ENCODE data around the gene GALM. TPM values are rescaled to one million over a fixed set of nuclear protein-coding genes. Genes with fewer than 3 reads are reported as not detected.

GALM gene
- total RNA-seq, 1 donor from 2014 or later = 1.0 TPM

DNA sequence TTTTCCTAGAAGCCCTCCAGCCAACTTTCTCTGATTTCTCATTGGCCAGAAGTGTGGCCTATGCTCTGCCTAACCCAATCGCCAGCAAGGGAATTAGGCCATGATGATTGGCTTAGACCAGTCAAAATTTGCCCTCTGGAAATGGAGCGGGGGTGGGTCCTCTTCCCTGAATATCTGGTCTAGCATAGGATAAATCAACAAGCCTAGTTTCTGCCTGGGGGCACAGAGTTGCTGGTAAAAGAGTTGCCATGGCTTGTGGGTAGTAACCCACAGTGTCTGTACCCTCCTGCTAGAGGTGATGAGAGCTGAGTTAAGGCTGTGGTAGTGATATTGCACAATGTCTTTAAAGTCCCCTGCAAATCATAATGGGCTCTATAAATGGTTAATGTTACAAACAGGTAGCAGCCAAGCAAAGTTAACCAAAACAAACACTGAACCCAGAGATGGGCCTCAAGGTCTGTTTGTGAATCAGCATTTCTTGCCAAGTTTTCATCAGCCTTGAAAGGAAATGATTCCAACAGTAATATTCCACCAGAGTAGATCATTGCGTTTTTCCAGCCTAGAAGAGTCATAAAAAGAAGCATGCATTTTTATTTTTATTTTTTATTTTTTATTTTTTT is 19.3 kb downstream of the GALM start:
- Mint-ChIP-seq H3K27ac (ENCODE audit: unreplicated experiment) (no peak overlapping the region), H3K4me1 (ENCODE audit: low read depth, unreplicated experiment) (no peaks in the 10 kb centered on the region), H3K9me3 (ENCODE audit: unreplicated experiment) (peaks cover 2% of the 10 kb centered on the region), H3K27me3 (ENCODE audit: unreplicated experiment) (no peaks in the 10 kb centered on the region), H3K4me3 (ENCODE audit: unreplicated experiment) (no peak overlapping the region), H3K36me3 (ENCODE audit: unreplicated experiment) (no peaks in the 10 kb centered on the region)
- TF ChIP-seq CTCF (IDR thresholded peaks at IDR 0.05; ENCODE audit: partially characterized antibody, unreplicated experiment) = no peak
- DNase-seq = no peak

DNA sequence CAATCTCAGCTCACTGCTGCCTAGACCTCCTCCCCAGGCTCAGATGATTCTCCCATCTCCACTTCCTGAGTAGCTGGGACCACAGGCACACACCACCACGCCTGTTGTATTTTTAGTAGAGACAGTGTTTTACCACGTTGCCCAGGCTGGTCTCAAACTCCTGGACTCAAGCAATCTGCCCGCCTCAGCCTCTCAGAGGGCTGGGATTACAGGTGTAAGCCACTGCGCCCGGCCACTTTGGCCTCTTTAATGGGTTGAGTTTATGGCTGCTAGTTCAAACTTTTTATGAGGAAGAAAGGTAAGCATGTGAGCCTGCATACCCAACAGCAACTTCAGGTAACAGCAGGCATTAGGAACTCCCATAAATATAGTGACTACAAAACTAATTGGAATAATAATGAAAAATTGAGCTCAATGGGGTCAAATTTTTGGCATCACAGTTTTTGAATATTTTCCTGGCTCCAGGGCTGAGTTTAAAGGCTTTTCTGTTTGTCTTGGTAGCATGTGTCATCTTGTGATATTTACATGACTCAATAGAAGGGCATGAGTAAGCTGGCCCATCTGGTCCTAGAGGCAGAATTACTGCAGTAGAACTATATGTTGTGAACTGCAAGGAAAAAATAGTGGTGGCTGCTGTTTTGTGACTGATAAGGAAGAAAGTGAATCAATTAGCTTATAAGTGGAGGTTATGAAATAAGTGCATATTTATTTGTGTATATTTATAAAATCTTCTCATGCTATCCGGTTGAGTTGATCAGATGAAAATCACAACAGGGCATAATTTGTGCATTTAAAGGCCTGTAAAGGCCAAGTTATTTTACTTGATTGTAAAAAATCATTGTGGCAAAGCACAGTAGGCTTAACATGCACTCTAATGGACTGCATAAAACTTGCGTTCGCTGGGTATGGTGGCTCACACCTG is 24.8 kb downstream of the GALM start:
- Mint-ChIP-seq H3K27ac (ENCODE audit: unreplicated experiment) (no peak overlapping the region), H3K36me3 (ENCODE audit: unreplicated experiment) (no peaks in the 10 kb centered on the region), H3K4me3 (ENCODE audit: unreplicated experiment) (no peak overlapping the region), H3K4me1 (ENCODE audit: low read depth, unreplicated experiment) (no peaks in the 10 kb centered on the region), H3K27me3 (ENCODE audit: unreplicated experiment) (no peaks in the 10 kb centered on the region), H3K9me3 (ENCODE audit: unreplicated experiment) (peaks cover 2% of the 10 kb centered on the region)
- DNase-seq = no peak
- no peak for TF ChIP-seq CTCF (IDR thresholded peaks at IDR 0.05; ENCODE audit: partially characterized antibody, unreplicated experiment)

GRCh38 chr2:38691994-38692393 is 26.1 kb downstream of the GALM start:
- Mint-ChIP-seq H3K27me3 (ENCODE audit: unreplicated experiment) (no peaks in the 10 kb centered on the region), H3K27ac (ENCODE audit: unreplicated experiment) (no peak overlapping the region), H3K4me3 (ENCODE audit: unreplicated experiment) (no peak overlapping the region), H3K36me3 (ENCODE audit: unreplicated experiment) (no peaks in the 10 kb centered on the region), H3K9me3 (ENCODE audit: unreplicated experiment) (peaks cover 1% of the 10 kb centered on the region), H3K4me1 (ENCODE audit: low read depth, unreplicated experiment) (no peaks in the 10 kb centered on the region)
- TF ChIP-seq CTCF (IDR thresholded peaks at IDR 0.05; ENCODE audit: partially characterized antibody, unreplicated experiment) = no peak
- DNase-seq = no peak

DNA sequence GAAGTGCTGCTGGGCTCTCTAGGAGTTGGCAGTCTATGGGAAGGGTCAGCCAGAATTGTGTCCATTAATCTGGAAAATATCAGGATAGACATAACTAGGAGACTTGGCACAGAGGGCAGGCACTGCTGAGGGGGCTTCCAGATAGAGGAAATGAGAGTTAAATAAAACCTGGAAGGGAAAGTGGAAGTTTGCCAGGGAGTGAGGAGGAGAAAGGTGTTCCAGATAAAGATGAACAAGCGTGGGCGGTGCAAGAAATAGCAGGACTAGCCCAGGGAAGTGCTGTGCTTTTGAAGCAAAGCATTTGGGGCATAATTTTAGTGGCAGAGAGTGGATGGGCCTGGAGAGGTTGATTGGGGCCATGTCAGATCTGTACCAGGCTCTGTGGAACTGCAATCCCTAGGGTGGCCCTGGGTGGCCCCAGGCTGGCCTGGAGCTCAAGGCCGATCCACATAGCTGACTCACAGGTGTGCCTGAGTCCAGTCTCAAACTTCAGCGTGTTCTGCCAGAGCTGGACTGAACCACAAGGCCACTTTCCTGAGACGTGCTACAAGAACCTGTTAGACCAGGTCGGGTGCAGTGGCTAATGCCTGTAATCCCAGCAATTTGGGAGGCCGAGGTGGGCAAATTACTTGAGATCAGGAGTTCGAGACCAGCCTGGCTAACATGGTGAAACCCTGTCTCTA is 26.9 kb downstream of the GALM start:
- Mint-ChIP-seq H3K36me3 (ENCODE audit: unreplicated experiment) (no peaks in the 10 kb centered on the region), H3K27ac (ENCODE audit: unreplicated experiment) (no peak overlapping the region), H3K4me1 (ENCODE audit: low read depth, unreplicated experiment) (no peaks in the 10 kb centered on the region), H3K4me3 (ENCODE audit: unreplicated experiment) (no peak overlapping the region), H3K27me3 (ENCODE audit: unreplicated experiment) (peaks cover 1% of the 10 kb centered on the region), H3K9me3 (ENCODE audit: unreplicated experiment) (peaks cover 1% of the 10 kb centered on the region)
- no peak for TF ChIP-seq CTCF (IDR thresholded peaks at IDR 0.05; ENCODE audit: partially characterized antibody, unreplicated experiment)
- no peak for DNase-seq
